Stimulated activated CD4-positive, alpha-beta T cell treated with anti-CD3 and anti-CD28 coated beads, Interleukin-2, amount 100 ng/mL, for 48 hours (primary cell): Measurements from ENCODE around the gene KCNK10.

Source experiments
- DNase-seq, 2 donors: peaks; one replicate each; pipeline ENCODE4 v3.0.0-alpha.2; 2020

The KCNK10 gene

DNA sequence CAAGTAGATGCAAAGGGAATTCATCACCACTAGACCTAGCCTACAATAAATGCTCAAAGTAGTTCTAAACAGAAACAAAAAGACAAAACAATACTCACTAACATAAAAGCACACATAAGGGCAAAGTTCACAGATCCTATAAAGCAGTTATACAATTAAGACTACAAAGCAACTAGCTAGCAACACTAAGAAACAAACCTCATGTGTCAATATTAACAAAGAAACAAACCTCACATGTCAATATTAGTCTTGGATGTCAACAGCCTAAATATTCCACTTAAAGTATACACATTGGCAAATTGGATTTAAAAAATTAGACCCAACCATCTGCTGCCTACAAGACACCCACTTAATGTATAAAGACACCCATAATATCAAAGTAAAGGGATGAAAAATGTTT is 152.7 kb downstream of the KCNK10 start:
- DNase-seq, result no peak

DNA sequence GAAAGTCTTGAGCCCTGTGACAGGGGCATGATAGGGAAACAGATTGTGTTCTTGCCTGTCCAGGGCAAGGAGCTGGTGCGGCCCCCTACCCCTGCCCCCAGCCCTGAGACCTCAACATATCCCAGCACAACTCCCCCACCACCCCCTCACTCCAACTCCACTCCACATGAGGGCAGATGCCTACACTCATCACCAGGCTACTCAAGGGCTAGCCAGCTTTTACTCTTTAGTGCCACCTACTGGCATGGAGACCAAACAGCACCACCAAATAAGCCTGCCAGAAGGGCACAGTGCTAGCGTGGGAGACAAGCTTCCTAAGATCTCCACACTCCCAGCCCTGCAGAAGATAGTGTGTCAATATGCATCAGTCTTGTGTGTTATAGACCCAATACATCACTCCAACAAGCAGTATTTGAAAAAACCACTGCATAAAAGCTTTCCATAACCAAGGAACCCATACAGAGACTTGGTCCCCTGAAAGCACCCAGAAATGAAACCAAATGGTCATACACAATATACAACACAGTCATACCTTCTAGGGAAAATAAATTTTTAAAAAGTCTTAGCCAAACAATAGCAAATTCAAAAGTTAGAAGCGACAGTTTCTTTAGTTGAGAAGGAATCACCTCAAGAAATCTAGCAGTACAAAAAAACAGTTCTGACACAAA is 154.4 kb downstream of the KCNK10 start:
- DNase-seq, result peak; percentile 43 to 47

DNA sequence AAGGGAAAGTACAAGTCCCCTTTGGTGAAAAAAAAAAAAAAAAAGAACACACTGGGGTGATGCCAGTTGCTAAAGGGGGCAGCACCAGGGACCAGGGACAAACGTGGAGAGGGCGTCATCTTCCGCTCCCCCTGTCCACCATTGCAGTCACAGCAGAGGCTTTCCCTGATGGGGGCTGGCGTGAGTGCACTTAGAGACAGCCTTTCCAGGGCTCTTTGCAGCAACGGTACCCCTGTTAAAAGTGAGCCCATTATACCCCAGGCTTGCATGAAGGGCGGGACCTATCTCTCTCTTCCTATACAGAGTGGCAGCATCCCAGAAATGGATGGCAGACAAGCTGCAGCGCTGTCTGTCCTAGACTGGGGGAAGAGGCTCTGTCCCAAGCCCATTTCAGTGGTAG is 155.0 kb downstream of the KCNK10 start:
- no peak for DNase-seq

DNA sequence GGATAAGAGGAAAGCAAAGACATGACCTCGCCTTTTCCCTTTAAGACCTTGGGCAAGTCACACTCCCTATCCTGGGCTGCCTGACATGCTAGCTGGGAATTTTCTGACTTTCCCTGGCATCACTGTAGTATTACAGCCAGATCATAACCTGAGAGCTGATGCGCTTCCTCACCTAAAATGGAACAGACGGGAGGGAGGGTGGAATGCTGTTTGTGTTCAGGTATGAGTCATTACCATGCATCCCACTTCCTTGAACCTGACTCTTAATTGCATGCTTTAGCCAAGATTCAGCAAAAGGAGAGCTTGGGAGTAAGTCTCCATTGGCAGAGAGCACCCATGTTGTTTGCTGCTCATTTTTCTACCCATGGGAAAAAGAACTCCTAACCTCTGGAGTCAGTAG is 156.5 kb downstream of the KCNK10 start:
- no peak for DNase-seq

DNA sequence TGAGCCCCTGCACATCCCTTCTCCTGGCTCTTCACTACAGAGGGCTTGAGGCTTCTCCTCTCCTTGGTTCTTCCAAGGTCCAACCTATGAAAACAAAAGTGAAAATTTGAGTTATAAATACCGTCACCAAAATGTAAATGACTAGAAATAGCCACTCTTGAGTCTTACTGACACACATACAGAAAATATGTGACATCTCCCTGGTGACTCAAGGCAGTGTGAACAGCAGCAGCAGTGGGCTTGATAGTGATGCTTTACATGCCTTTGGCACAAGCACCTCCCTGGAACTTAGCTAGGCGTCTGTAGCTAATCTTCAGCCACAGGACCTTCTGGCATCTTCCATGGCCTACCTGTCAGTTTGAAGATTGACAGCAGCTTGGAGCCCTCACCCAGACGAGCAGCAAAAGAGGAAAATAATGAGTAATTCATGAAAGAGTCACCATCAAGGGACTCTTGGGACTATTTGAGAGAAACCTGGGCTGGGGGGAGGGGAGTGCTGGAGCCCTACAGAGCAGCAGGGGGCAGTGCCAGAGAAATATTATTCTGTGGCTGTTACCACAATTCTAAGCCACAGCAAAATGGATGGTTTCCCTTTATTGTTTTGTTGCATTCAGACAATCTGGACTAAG is 158.0 kb downstream of the KCNK10 start:
- DNase-seq, result no peak

DNA sequence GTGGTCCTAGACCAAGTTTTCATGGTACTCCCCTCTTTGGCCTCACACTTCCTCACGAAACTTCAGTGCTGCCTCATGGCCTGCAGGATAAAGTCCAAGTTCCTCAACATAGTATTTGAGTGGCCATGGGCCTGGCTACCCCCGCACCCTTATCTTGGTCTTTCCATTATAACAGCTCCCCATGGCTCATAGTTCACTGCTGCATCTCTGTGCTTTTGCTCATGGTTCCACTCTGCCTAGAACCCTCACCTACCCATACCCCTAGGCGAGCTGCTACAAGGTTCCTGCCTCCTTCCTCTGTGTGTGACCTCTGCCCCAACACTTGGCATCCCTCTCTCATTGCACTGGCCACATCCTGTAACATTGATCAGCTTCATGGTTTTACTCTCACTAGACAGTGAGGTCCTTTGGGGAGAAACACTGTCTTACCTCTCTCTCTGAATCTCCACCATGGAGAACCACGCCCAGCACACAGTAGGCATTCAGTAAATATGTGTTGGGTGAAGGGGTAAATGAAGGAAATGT is 159.3 kb downstream of the KCNK10 start:
- no peak for DNase-seq

DNA sequence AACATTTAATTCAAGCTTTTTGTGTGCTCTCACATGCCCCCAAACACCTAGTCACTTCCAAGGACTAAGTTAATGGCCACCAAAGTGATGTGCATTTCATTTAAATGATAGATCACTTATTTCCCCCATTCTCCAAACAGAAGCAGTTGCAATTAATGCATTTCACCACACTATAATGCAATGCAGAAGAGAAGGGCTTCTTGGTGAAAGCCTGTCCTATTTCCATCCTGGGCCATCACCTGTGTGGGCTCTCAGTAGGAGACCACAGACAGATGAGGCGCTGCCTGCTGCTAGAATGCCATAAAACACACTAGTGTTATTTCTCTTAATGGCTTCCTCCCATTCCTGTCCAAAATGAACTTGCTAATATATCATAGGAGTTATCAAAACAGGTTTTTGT is 166.9 kb downstream of the KCNK10 start:
- DNase-seq, result no peak

DNA sequence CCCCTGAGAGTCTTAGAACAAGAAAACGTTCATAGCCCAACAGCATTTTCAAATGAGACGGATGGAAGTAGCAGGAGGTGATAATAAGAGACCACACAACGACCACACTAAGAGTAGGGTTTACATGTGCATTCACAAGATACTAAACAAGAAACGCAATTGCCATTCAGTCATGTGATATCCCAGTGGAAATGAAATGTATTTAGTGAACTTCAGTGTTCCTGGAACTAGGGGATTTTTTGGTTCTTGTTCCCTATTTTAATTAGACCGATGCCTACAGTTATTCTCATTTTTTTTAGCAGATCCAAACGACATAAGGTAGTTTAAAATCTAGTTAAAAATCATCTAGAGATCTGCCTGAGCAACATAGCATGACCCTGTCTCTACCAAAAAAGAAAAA is 168.1 kb downstream of the KCNK10 start:
- no peak for DNase-seq

DNA sequence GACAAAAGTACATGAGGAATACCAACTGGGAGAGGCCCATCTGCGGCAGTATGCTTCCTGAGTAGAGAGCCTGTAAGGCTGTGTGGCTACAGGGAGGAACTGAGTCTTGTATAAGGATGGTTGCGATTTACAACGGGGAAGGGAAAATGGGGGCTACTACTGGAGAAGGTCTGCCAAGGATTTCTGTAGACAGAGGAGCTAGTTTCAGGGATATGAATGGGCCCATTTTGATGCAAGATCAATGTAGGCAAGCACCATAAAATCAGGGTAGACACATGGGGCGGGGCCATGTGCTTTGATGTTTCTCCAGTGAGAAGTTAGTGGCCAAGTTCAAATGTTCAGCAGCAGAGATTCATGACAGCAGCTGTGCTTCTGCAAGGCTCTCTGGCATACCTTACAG is 168.7 kb downstream of the KCNK10 start:
- no peak for DNase-seq

DNA sequence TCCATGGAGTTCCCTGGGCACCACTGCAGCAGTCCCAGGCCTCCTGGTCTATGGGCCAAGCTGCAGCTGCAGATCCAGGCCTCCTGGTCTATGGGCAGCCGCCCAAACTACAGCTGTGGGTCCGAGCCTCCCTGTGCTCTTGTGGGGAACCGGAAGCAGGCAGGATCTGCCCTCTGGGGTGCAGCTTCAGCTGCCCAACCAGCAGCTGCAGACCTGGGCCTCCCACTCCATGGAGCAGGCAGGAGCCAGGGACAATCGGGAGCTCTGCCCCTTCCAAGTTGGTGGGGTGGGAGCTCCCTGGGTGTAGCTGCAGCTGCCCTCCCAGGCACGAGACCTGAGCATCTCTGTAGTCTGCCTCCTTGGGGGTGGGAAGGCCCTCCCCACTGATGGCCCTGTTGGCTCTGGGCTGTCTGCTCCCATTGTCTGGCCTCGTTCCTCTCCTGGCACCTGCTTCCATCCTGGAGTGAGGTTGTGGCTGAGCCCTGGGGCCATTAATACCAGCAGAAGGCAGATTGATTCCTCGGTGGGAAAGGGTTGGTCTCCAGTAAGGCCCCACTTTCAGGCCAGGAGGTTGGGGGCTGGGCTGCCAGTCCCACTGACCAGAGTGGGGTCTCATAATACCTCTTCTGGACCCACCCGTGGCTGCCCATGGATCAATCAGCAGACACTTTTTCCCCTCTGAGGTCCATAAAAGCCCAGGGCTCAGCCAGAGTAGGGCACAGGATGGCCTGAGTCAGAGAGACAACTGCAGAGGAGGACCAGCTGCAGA is 176.0 kb downstream of the KCNK10 start:
- no peak for DNase-seq

DNA sequence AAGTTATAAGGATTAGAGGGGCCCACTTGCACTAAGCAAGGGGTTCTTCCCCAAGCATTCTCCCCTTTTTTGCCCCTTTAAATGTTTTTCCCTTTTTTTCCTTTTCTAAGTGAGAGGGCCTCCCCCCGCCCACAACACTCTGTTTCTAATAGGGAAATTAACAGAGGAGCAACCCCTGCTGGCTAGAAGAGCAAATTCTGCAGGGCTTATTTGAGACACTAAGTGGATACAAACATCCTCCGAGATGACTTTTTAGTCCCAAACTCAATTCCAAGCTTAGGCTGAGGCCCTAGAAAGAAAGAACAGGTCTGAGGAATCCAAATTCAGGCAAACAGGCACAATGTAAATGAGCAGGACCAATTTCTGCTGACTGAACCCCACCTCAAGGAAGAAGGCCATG is 179.3 kb downstream of the KCNK10 start:
- no peak for DNase-seq

DNA sequence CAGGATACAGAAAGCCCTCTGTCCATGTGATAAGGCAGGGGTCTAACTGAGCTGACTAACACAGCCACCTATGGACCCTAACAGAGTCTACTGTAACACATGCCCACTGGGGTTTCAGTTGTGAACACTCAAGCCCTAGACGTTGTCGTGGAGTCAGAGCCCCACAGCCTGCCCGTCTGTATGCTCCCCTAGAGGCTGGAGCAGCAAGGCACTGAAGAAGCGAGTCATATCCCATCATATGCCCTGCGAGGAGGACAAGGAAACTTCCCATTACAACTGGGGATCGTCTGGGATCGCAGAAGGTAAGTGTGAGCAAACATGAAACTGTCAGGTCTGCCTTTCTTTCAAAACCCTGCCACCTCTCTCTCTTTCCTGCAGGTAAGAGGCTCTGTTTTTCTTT is 180.1 kb downstream of the KCNK10 start:
- no peak for DNase-seq

DNA sequence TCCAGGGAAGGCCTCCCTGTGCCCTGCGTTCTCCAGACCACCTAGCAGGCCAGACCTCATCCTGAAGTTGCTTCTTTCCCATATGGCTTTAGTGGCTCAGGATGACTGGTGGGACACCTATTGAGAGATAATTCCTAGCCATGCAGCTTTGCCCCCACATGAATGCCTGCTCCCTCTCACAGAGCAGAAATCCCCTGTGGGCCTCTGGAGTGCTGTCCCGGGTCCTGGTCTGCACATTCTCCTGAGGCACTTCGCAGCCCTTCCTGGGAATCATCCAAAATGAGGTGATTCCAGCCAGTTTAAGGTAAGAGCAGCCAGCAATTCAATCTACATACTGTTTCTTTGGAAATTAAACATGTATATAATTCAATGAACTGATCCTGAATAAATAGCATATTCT is 182.2 kb downstream of the KCNK10 start:
- no peak for DNase-seq

DNA sequence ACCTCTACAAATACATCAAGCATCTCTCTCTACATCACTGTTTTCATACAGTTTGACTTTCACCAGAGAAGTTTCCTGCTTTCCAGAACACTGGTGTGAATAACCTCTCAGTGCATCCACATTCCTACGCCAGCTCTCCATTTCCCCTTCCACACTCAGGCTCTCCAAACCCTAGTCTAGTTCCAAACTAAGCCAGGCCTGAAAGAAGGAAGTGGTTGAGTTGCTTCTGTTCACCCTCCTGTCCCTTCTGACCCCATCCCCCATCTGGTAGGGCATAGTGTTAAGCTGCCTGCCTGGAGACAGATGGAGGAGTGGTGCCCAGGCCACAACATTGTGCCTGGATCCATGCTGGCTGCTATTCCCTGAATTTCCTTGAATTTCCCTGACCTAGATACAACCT is 185.7 kb downstream of the KCNK10 start:
- no peak for DNase-seq
